Activated B cell treated with CpG ODN at 0.5 μM for 24 hours (primary cell): ENCODE data around the gene TRAF1. TPM values are rescaled to one million over a fixed set of nuclear protein-coding genes. Genes with fewer than 3 reads are reported as not detected.

Source experiments
- ATAC-seq: fragments of 200-7000 bp; cut with Tn5 transposase; one replicate; pipeline ENCODE4 v1.10.0; 2021; ENCODE audit warnings: low read depth, mild to moderate bottlenecking, moderate library complexity
- CTCF ChIA-PET: fragments of 350-600 bp; sonication (Branson Sonifier 250); formaldehyde crosslinking; loops from one replicate; lab custom pipeline; 2021; ENCODE audit warnings: antibody characterized with exemption; lab: Charles Lee
- POLR2A ChIA-PET: fragments of 350-600 bp; sonication (Branson Sonifier 250); formaldehyde crosslinking; loops from one replicate; lab custom pipeline; 2021; ENCODE audit warnings: antibody characterized with exemption; lab: Charles Lee
- DNase-seq: peaks from one replicate; pipeline ENCODE4 v3.0.0; 2022
- H3K27ac Mint-ChIP-seq: one replicate; pipeline ENCODE4 v1.8.0; 2020; ENCODE audit warnings: mixed read lengths
- H3K27me3 Mint-ChIP-seq: one replicate; pipeline ENCODE4 v1.8.0; 2021; ENCODE audit warnings: mixed read lengths
- H3K36me3 Mint-ChIP-seq: one replicate; pipeline ENCODE4 v1.8.0; 2021; ENCODE audit warnings: low read depth, mixed read lengths
- H3K4me1 Mint-ChIP-seq: one replicate; pipeline ENCODE4 v1.8.0; 2021; ENCODE audit warnings: mixed read lengths
- H3K4me3 Mint-ChIP-seq: one replicate; pipeline ENCODE4 v1.8.0; 2020; ENCODE audit warnings: mild to moderate bottlenecking, mixed read lengths
- H3K9me3 Mint-ChIP-seq: one replicate; pipeline ENCODE4 v1.8.0; 2020; ENCODE audit warnings: mixed read lengths
- CTCF ChIP-seq: fragments of 200-600 bp; IDR thresholded peaks from one replicate; pipeline ENCODE4 v1.8.0; 2022; ENCODE audit warnings: antibody characterized with exemption, mild to moderate bottlenecking
- intact Hi-C: fragments of 100-400 bp; cut with micrococcal nuclease; formaldehyde crosslinking; loops from one replicate; pipeline ENCODE4 v1.15.1; 2024
- total RNA-seq: library from RNA; stranded (reverse); gene quantifications from 2 replicates; pipeline ENCODE4 v1.2.3, GENCODE V29; 2022

The TRAF1 gene
- total RNA-seq, 1 donor from 2014 or later, result 130 TPM

- ATAC-seq, result no peak
- Mint-ChIP-seq H3K27ac (no peak overlapping the region), H3K9me3 (peaks cover 2% of the 10 kb centered on the region), H3K4me3 (no peak overlapping the region), H3K27me3 (no peaks in the 10 kb centered on the region), H3K36me3 (no peaks in the 10 kb centered on the region), H3K4me1 (peaks cover 22% of the 10 kb centered on the region)
- ChIA-PET POLR2A (interaction anchor here (0.6 to 1.1 kb wide), 2 partner anchors 11 to 185 kb away, joined by 3 read pairs; no protein-coding TSS in a partner anchor), CTCF (no interaction called here)
- no peak for DNase-seq
- no peak for TF ChIP-seq CTCF
- intact Hi-C loops, result no loop called here
Measured at GRCh38 chr9:120947222-120947621, 20.6 kb upstream of the TRAF1 start.

GRCh38 chr9:120946259-120946658 is 19.7 kb upstream of the TRAF1 start:
- DNase-seq (no peak), ATAC-seq (no peak)
- CTCF ChIA-PET, result no interaction called here
- Mint-ChIP-seq H3K4me3 (no peak overlapping the region), H3K27me3 (no peaks in the 10 kb centered on the region), H3K36me3 (no peaks in the 10 kb centered on the region), H3K4me1 (peaks cover 22% of the 10 kb centered on the region), H3K27ac (no peak overlapping the region), H3K9me3 (peaks cover 2% of the 10 kb centered on the region)
- no peak for TF ChIP-seq CTCF
- intact Hi-C loops, result no loop called here
- POLR2A ChIA-PET, result interaction anchor here (1.2 kb wide), 1 partner anchor 153 kb away, joined by 3 read pairs; the partner anchor contains the start of gene FBXW2

GRCh38 chr9:120944948-120945347 is 18.4 kb upstream of the TRAF1 start:
- DNase-seq, result no peak
- Mint-ChIP-seq H3K27me3 (no peaks in the 10 kb centered on the region), H3K4me1 (peaks cover 23% of the 10 kb centered on the region), H3K27ac (peak overlapping the region; percentile 64), H3K4me3 (peak overlapping the region; percentile 8), H3K36me3 (no peaks in the 10 kb centered on the region), H3K9me3 (peaks cover 2% of the 10 kb centered on the region)
- no peak for ATAC-seq
- ChIA-PET CTCF (interaction anchor here (1.0 kb wide), 1 partner anchor 52 kb away, joined by 3 read pairs; no protein-coding TSS in a partner anchor), POLR2A (interaction anchor here (0.6 to 2.6 kb wide), 10 partner anchors 11 to 151 kb away, joined by 3 to 14 read pairs (median 6); partner anchors contain the start of gene FBXW2)
- no peak for TF ChIP-seq CTCF
- intact Hi-C loops, result loop anchor here (1.0 to 2.0 kb wide), 5 partner anchors 9 to 76 kb away; partner anchors contain the start of gene TRAF1

DNA sequence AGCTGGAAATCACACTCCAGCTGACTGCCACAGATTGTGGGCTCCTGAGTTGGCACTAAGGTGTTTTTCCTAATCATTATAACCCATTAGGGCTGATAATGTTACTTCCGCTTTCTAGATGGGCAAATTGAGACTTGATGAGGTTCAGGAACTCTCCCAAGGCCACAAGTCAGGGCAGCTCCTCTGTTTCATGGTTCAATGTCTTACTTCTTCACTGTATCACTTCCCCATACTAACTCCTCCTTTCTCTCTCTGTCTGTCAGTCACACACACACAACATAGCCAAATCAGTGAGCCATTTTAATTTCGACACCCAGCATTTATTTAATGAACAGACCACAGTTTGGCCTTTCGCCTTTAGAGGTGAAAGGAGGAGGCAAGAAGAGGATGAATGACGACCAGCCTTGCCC is 17.8 kb upstream of the TRAF1 start:
- Mint-ChIP-seq H3K4me3 (peak overlapping the region; percentile 7), H3K27me3 (no peaks in the 10 kb centered on the region), H3K36me3 (no peaks in the 10 kb centered on the region), H3K9me3 (peaks cover 2% of the 10 kb centered on the region), H3K4me1 (peaks cover 23% of the 10 kb centered on the region), H3K27ac (peak overlapping the region; percentile 64)
- ChIA-PET CTCF (interaction anchor here (1.0 to 1.7 kb wide), 2 partner anchors 10 to 52 kb away, joined by 3 to 5 read pairs; no protein-coding TSS in a partner anchor), POLR2A (interaction anchor here (0.6 to 2.6 kb wide), 15 partner anchors 9 to 151 kb away, joined by 3 to 23 read pairs (median 6); partner anchors contain the start of genes FBXW2 and TRAF1)
- no peak for TF ChIP-seq CTCF
- no peak for DNase-seq
- ATAC-seq, result peak; percentile 100
- intact Hi-C loops, result loop anchor here (1.0 to 2.0 kb wide), 5 partner anchors 8 to 76 kb away; partner anchors contain the start of gene TRAF1

DNA sequence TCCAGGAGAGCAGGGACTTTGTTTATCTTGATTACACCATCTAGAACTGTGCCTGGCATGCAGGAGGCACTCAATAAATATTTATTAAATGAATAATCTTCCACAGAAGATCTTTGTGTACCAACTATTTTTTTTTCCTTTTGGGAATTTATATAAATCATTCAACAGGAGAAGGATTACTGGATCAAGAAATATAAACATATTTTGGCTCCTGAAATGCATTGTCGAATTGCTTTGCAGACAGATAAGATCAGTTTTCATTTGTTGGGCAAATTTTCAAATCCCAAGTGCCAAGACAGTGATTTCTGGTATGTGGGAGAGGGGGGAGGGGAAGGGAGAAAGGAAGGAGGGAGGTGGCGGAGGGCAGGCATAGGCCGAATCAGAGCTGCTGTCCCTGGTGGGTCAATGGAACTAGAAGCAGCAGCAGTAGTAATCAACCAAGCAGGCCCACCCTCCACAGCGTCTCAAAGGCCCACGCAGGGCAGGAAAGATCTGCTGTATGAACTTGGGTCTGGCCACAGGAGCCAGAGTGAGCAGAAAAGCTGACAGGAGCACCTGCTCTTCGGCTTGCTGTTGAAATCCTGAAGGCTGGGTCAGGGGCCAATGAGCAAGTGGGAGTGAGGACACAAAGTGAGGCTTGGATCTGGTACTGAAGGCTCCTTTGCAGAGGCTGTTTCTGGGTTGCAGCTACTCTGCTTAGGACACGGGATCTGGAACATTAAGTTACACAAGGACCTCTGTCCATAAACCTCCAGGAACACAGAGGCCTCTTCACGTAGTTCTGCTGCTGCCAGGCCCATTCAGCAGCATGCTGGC is 15.8 kb upstream of the TRAF1 start:
- no peak for ATAC-seq
- ChIA-PET POLR2A (interaction anchor here (2.1 kb wide), 1 partner anchor 11 kb away, joined by 23 read pairs; no protein-coding TSS in a partner anchor), CTCF (interaction anchor here (0.6 to 1.7 kb wide), 3 partner anchors 8 to 74 kb away, joined by 3 to 5 read pairs (median 4); no protein-coding TSS in a partner anchor)
- intact Hi-C loops, result no loop called here
- no peak for TF ChIP-seq CTCF
- H3K9me3 Mint-ChIP-seq, result peaks cover 2% of the 10 kb centered on the region
- H3K4me3 Mint-ChIP-seq, result no peak overlapping the region
- no peak for DNase-seq
- no peak overlapping the region for H3K27ac Mint-ChIP-seq
- peaks cover 25% of the 10 kb centered on the region for H3K4me1 Mint-ChIP-seq
- no peaks in the 10 kb centered on the region for H3K27me3 Mint-ChIP-seq
- H3K36me3 Mint-ChIP-seq, result no peaks in the 10 kb centered on the region
